NCI-H345 treated with DMSO at 0.1 percent for 48 hours (cell line): ENCODE results near the gene PCDHB9.
"Not testable (repeated sequence)": the region's sequence is repeated elsewhere in the genome, so short reads cannot be mapped to it uniquely, and the experiment has no call there.

Experiments
- DNase-seq: peaks from one replicate; lab custom pipeline; 2025; ENCODE audit not compliant: unreplicated experiment; lab: John Stamatoyannopoulos, UW

PCDHB9 gene

DNA sequence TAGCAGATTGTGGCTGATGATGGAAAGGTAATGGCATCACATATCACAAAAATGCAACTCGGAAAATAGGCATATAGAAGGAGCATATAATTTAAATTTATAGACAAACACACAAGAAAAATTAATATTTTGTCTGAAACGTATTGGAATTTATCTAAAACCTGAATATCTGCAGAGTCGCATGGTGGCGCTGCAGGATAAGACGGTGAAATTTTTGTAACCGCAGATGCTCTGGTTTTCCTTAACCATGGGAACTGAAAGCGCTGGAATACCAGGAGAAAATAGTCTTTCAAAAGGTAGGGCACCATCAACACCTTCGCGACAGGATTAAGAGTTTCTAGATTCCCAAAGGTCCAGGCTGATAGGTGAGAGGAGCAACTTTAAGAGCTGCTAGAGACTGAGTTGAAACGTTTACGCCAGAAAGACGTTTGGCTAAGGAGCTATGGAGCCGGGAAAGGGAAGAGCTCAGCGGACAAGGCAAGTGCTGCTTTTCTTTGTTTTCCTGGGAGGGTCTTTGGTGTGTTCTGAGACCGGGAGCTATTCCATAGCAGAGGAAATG lies 47.2 kb downstream of the PCDHB9 start:
- DNase-seq, result no peak

DNA sequence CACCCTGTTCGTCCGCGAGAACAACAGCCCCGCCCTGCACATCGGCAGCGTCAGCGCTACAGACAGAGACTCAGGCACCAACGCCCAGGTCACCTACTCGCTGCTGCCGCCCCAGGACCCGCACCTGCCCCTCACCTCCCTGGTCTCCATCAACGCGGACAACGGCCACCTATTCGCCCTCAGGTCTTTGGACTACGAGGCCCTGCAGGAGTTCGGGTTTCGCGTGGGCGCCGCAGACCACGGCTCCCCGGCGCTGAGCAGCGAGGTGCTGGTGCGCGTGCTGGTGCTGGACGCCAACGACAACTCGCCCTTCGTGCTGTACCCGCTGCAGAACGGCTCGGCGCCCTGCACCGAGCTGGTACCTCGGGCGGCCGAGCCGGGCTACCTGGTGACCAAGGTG lies 49.0 kb downstream of the PCDHB9 start:
- DNase-seq, result not testable (repeated sequence)

DNA sequence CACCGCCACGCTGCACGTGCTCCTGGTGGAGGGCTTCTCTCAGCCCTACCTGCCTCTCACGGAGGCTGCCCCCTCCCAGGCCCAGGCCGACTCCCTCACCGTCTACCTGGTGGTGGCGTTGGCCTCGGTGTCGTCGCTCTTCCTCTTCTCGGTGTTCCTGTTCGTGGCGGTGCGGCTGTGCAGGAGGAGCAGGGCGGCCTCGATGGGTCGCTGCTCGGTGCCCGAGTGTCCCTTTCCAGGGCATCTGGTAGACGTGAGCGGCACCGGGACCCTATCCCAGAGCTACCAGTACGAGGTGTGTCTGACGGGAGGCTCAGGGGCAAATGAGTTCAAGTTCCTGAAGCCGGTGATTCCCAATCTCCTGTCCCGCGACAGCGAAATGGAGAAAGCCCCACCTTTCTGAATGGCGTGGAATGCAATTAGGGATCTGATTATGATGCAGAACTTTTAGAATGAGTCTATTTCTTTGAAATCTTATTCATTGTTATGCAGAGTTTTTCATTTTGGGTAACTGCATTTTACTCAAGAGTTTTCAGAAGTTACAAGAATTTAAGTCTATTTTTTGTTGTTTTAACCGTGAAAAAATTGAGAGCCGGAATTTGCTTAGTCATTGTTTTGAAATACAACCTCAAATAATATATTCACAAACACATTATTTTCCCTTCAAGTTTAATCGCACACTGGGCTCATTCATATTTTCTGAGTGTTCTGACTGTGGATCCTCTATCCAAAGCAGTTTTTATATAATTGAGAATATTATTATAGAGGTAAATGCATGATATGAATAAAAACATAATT lies 49.8 kb downstream of the PCDHB9 start:
- no peak for DNase-seq
